ENCODE data around the gene SMC5. TPM values are rescaled to one million over a fixed set of nuclear protein-coding genes. Genes with fewer than 3 reads are reported as not detected.
A peak's percentile ranks its signal among the peaks of the same experiment; 100 is the strongest.

Gene SMC5
- total and polyA plus RNA-seq, 2 of the 8 experiments (the other 6 are each of a cell fraction or from before 2014, with no cell fraction given) = 4.5 to 22.6 TPM

DNA sequence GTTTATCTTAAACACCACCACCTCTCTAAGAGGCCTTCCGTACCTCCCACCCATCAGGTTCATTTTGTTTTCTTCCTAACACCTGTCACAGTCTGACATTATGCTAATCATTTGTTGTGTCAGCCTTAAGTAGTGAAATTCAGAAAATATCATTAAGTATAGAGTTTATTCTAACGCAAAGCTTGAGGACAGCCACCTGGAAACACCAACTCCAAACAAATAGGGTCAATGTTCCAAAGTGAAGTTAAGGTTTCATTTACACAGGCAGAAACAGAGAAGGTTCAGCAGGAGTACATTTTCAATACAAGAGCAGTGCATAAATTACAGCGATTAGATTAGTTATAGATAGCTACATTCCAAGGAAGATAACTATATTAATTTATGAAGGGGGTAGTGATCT, 1.3 kb upstream of the SMC5 start:
- no peak overlapping the region for H3K4ac ChIP-seq (replicated peaks; ENCODE audit: insufficient read length, low read depth, low read length)
- H2BK20ac ChIP-seq (ENCODE audit: low read length) = no peak overlapping the region
- H2BK5ac ChIP-seq (ENCODE audit: low read depth, low read length) = no peak overlapping the region
- no peak overlapping the region for H3K9ac ChIP-seq (replicated peaks in 1 of 4; ENCODE audit: extremely low read depth in 1 of 4, low read depth in 3 of 4, low read length in 3 of 4)
- DNase-seq (ENCODE audit: low read depth in 1 of 2, low spot score in 2 of 2) (no peak), FAIRE-seq (no peak)
- POLR2A ChIA-PET (ENCODE audit: partially characterized antibody) = interaction anchor here (0.9 to 1.5 kb wide), 5 partner anchors 9 to 34 kb away, joined by 3 to 6 read pairs (median 3); no protein-coding TSS in a partner anchor
- CTCF ChIA-PET (ENCODE audit: partially characterized antibody) = interaction anchor here (0.6 to 1.2 kb wide), 4 partner anchors 27 to 289 kb away, joined by 3 to 4 read pairs (median 3); no protein-coding TSS in a partner anchor
- peak overlapping the region; percentile 81 to 86; a peak in 2 of 4 replicates for H3K4me2 ChIP-seq (ENCODE audit: insufficient read depth in 1 of 2, low read depth in 2 of 2, low read length in 2 of 2)
- H3K4me1 ChIP-seq (replicated peaks in 1 of 4; ENCODE audit: control insufficient read depth in 3 of 4, insufficient read depth in 4 of 4, low read length in 3 of 4) = peaks cover 0 to 4% (median 2%) of the 10 kb centered on the region in 4 experiments; a peak in 3 of 7 replicates
- no peak overlapping the region for H2BK12ac ChIP-seq (ENCODE audit: low read depth, low read length)
- H3K9me3 ChIP-seq (ENCODE audit: insufficient read depth in 2 of 2, low read depth in 1 of 2, low read length in 1 of 2) = no peaks in the 10 kb centered on the region
- TF ChIP-seq EZH2 (IDR thresholded peaks at IDR 0.05; ENCODE audit: low read depth, low read length, severe bottlenecking) = no peak
- no peak for TF ChIP-seq TBP (IDR thresholded peaks at IDR 0.05; ENCODE audit: low read depth, low read length)
- no peak for TF ChIP-seq CHD2 (IDR thresholded peaks at IDR 0.05; ENCODE audit: low read length)
- TF ChIP-seq JUN (IDR thresholded peaks at IDR 0.05; ENCODE audit: low read depth, low read length) = no peak
- H3K23me2 ChIP-seq (ENCODE audit: low read depth, low read length) = no peaks in the 10 kb centered on the region; the same call in 1 of the 2 replicates
- H3K36me3 ChIP-seq (ENCODE audit: control insufficient read depth in 2 of 4, insufficient read depth in 4 of 4, low read length in 3 of 4) = peaks cover 0 to 6% (median 0%) of the 10 kb centered on the region in 4 experiments; a peak in 1 of 8 replicates
- H3K79me1 ChIP-seq (ENCODE audit: low read depth, low read length) = no peaks in the 10 kb centered on the region; the same call in 1 of the 2 replicates
- no peak overlapping the region for H3K23ac ChIP-seq (ENCODE audit: insufficient read length)
- H2BK15ac ChIP-seq (ENCODE audit: low read length) = no peak overlapping the region
- peaks cover 5 to 7% of the 10 kb centered on the region in 2 experiments for H4K20me1 ChIP-seq (replicated peaks in 1 of 2; ENCODE audit: control insufficient read depth in 1 of 2, insufficient read depth in 2 of 2, low read length in 2 of 2)
- H3K14ac ChIP-seq (ENCODE audit: insufficient read length) = no peak overlapping the region
- H4K91ac ChIP-seq (replicated peaks; ENCODE audit: insufficient read length, low read length) = no peak overlapping the region
- H3K4me3 ChIP-seq (ENCODE audit: extremely low read depth in 1 of 4, insufficient read depth in 2 of 4, low read depth in 3 of 4, low read length in 4 of 4) = no peak overlapping the region
- H4K5ac ChIP-seq (ENCODE audit: insufficient read length, low read depth, low read length) = no peak overlapping the region
- H3K79me2 ChIP-seq (ENCODE audit: control insufficient read depth in 1 of 2, insufficient read depth in 2 of 2, low read length in 2 of 2) = peaks cover 9 to 35% of the 10 kb centered on the region in 2 experiments
- H2AK5ac ChIP-seq (ENCODE audit: low read depth, low read length) = no peak overlapping the region
- H2BK120ac ChIP-seq (replicated peaks; ENCODE audit: low read depth, low read length) = no peak overlapping the region
- H3K18ac ChIP-seq (ENCODE audit: extremely low read depth, low read length) = no peak overlapping the region
- H3K56ac ChIP-seq (replicated peaks; ENCODE audit: insufficient read length, low read depth, low read length) = no peak overlapping the region
- no peak overlapping the region for H4K8ac ChIP-seq (ENCODE audit: extremely low read depth, insufficient read depth, low read length)
- no peak overlapping the region for H2AFZ ChIP-seq (ENCODE audit: low read length)
- no peaks in the 10 kb centered on the region for H3K27me3 ChIP-seq (replicated peaks in 1 of 4; ENCODE audit: control insufficient read depth in 3 of 4, extremely low read depth in 1 of 4, insufficient read depth in 3 of 4, low read length in 3 of 4)
- no peak overlapping the region for H3K27ac ChIP-seq (ENCODE audit: low read depth, low read length)
- 90% methylated on average over 3 of the region's 3 CpGs; no CpG with 5 or more reads in 1 of the 2 experiments for WGBS, 2 experiments (ENCODE audit: extremely low coverage in 1 of 2, insufficient coverage in 1 of 2, insufficient read length in 1 of 2, insufficient replicate concordance in 2 of 2, low coverage in 1 of 2, low lambda C conversion rate in 2 of 2, missing lambda C conversion rate in 1 of 2)
